ENCODE measurements around the gene PDXP.

DNA sequence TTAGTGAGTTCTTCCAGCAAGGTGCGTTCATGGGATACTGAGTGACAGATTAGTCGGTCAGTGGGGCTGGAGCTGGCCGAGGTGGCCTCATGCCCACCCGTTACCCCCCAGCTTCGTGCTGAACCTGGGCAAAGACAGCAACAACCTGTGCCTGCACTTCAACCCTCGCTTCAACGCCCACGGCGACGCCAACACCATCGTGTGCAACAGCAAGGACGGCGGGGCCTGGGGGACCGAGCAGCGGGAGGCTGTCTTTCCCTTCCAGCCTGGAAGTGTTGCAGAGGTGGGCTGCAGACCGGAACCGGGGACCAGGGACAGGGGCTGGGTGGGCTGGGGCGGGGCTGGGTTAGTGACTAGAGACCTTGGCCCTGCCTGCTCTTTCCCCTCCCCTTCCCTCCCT lies 19.8 kb downstream of the PDXP start:
- TF ChIP-seq TCF12 (IDR thresholded peaks at IDR 0.05; ENCODE audit: low read depth) (no peak), FOXM1 (IDR thresholded peaks at IDR 0.05; ENCODE audit: borderline replicate concordance, low read depth) (no peak)
- TF ChIP-seq, protein P1, sequence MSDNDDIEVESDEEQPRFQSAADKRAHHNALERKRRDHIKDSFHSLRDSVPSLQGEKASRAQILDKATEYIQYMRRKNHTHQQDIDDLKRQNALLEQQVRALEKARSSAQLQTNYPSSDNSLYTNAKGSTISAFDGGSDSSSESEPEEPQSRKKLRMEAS (IDR thresholded peaks at IDR 0.05): no peak
